Testis (tissue), 3 donors: Measurements from ENCODE around the gene SMIM36. TPM values are rescaled to one million over a fixed set of nuclear protein-coding genes. Genes with fewer than 3 reads are reported as not detected.

Experiments
- DNase-seq: peaks from one replicate; pipeline ENCODE4 v3.0.0-alpha.2; 2019
- H3K27ac ChIP-seq, 2 donors: fragments of 200-600 bp; sonication (generic); one replicate each; pipeline ENCODE4 v1.5.1; 2019
- H3K27me3 ChIP-seq: fragments of 200-600 bp; sonication (generic); one replicate; pipeline ENCODE4 v1.5.1; 2019
- H3K36me3 ChIP-seq: fragments of 200-600 bp; sonication (generic); one replicate; pipeline ENCODE4 v1.5.1; 2017; ENCODE audit warnings: low read depth; ENCODE audit errors: missing control alignments
- H3K4me1 ChIP-seq: fragments of 200-600 bp; sonication (generic); one replicate; pipeline ENCODE4 v1.5.1; 2019
- H3K4me3 ChIP-seq, 2 donors: fragments of 200-600 bp; sonication (generic); one replicate each; pipeline ENCODE4 v1.5.1; 2017 to 2019
- H3K9me3 ChIP-seq: fragments of 200-600 bp; sonication (generic); one replicate; pipeline ENCODE4 v1.5.1; 2017
- CTCF ChIP-seq, 3 experiments: fragments of 450-650 bp in 2 of 3; fragments of 200-600 bp in 1 of 3; sonication (generic) in 1 of 3; IDR thresholded peaks; one replicate each; pipeline ENCODE4 v1.5.1; 2016 to 2019; ENCODE audit warnings: antibody characterized with exemption in 3 of 3, mild to moderate bottlenecking in 2 of 3, moderate library complexity in 1 of 3
- POLR2A ChIP-seq: fragments of 450-650 bp; IDR thresholded peaks from one replicate; pipeline ENCODE4 v1.6.1; 2017; ENCODE audit warnings: antibody characterized with exemption, mild to moderate bottlenecking, moderate library complexity
- WGBS, 2 donors: methylation state at CpG; one replicate each; pipeline ENCODE4 v1.1.5; 2018; 5-methylcytosine and 5-hydroxymethylcytosine counted together
- intact Hi-C: fragments of 100-400 bp; cut with DNase I; formaldehyde crosslinking; loops from one replicate; pipeline ENCODE4 v1.15.1; 2023; ENCODE audit warnings: low total_unique reads
- polyA plus RNA-seq: library from polyadenylated mRNA; stranded (reverse); fragments of 350-450 nt; fragmentation: Illumina TruSeq; extraction: RNeasy Lipid Tissue Mini Kit (QIAGEN cat#74804); gene quantifications from one replicate; pipeline ENCODE4 v1.2.3, GENCODE V29; 2014; ENCODE audit warnings: low read depth, low replicate concordance; ENCODE audit not compliant: insufficient read depth
- total RNA-seq, 2 donors: library from RNA; depleted of rRNA; stranded (reverse); fragments of >200 nt; gene quantifications; one replicate each; pipeline ENCODE4 v1.2.3, GENCODE V29; 2016

SMIM36 gene
- total and polyA plus RNA-seq, 3 donors from 2014 or later, result 0.55 to 26.0 (median 9.5) TPM

GRCh38 chr17:55421179-55421934 is 89.9 kb downstream of the SMIM36 start, which contains the start of gene MMD:
Gene MMD, minus strand, starts transcription at chr17:55421835. Its CDS starts 140 bp downstream, at chr17:55421695.
- Histone ChIP-seq H3K27me3 (no peaks in the 10 kb centered on the region), H3K27ac (peak within 1 kb of the TSS; percentile 83 to 89), H3K36me3 (no peaks in the 10 kb centered on the region), H3K4me1 (peaks cover 5% of the 10 kb centered on the region), H3K9me3 (no peaks in the 10 kb centered on the region), H3K4me3 (peak within 1 kb of the TSS; percentile 79 to 87)
- 1% methylated on average over 49 of the region's 62 CpGs; no CpG with 5 or more reads in 1 of the 2 donors for WGBS, 2 donors
- intact Hi-C loops, result no loop called here
- peak; percentile 32 for DNase-seq
- TF ChIP-seq POLR2A, result no peak
- TF ChIP-seq CTCF (IDR thresholded peaks at IDR 0.05), result no peak

DNA sequence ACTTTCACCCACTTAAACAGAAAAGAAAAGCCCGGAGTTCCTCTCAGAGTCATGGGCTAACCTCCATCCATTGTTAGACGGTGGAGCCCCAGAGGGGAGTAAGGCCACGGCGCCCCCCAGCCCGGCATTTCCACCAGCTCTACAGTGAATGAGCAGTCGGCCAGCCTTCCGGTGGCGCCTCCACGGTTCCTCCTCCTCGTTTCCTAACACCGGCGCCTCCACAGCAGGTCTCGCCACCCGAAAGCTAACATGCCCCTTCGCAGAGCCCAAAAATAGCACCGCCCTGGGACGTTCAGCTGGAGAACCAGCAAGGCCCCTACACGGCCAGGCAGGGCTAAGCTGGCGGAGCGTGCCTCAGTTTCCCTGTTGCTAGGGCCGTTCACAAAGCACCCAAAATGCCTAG is 90.5 kb downstream of the SMIM36 start:
- Histone ChIP-seq H3K9me3 (no peaks in the 10 kb centered on the region), H3K27ac (peak overlapping the region; percentile 83 to 89), H3K4me3 (peak overlapping the region; percentile 79 to 87), H3K36me3 (no peaks in the 10 kb centered on the region), H3K4me1 (peaks cover 5% of the 10 kb centered on the region), H3K27me3 (no peaks in the 10 kb centered on the region)
- 0 to 2% methylated on average over 4 to 21 of the region's 21 CpGs for WGBS, 2 donors
- TF ChIP-seq CTCF (IDR thresholded peaks at IDR 0.05) (no peak), POLR2A (no peak)
- intact Hi-C loops, result no loop called here
- peak; percentile 39 for DNase-seq

GRCh38 chr17:55420067-55420775 is 91.0 kb downstream of the SMIM36 start:
- DNase-seq, result no peak
- Histone ChIP-seq H3K9me3 (no peaks in the 10 kb centered on the region), H3K27ac (peak overlapping the region; percentile 83 to 89), H3K36me3 (no peaks in the 10 kb centered on the region), H3K4me3 (peak overlapping the region; percentile 79 to 87), H3K4me1 (peaks cover 5% of the 10 kb centered on the region), H3K27me3 (no peaks in the 10 kb centered on the region)
- TF ChIP-seq POLR2A (no peak), CTCF (IDR thresholded peaks at IDR 0.05) (no peak)
- 34 to 37% methylated on average over 6 of the region's 6 CpGs for WGBS, 2 donors
- intact Hi-C loops, result no loop called here

DNA sequence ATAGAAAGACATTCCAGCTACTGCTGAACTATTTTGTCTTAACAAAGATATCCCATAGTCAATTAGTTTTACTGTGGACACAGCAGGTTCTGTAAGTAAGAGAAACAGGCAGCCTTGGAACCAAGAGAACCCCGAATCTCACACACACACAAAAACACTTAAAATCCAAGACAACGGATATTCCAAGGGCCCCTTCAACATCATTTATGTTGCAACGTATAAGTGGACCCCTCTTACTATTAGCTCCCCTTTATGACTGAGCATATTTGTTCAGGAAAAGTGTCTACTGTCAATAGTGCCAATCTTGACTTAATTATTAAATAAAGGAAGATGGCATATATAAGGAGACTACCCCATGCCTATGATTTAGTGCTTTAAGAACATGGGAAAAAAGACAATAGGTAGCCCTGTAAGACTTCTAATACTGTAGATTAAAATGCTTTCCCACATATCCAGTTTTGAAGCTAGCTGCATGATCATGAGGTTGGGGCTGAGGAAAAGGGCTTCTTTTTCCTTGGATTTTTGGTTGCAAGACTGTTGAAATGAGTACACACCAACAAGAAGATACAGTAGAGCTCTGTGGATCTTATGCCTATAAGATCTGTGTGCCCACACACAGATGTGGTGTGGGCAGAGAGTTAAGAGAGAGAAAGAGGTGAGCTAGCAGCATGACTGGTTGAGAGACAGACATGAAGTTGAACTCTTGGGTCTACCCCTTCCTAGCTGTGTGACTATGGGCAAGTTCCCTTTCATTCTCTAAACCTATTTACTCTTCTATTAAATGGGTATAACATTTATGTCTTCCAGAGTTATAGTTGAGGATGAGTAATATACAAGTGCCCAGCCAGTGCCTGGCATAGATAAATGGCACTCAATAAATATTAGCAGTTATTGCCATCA is 92.6 kb downstream of the SMIM36 start:
- no peak for TF ChIP-seq POLR2A
- TF ChIP-seq CTCF (IDR thresholded peaks at IDR 0.05), result no peak
- H3K9me3 ChIP-seq, result no peaks in the 10 kb centered on the region
- DNase-seq, result no peak
- H3K4me3 ChIP-seq, result no peak overlapping the region
- H3K36me3 ChIP-seq, result no peaks in the 10 kb centered on the region
- intact Hi-C loops, result no loop called here
- WGBS, 2 donors, result 91% methylated on average over 3 of the region's 3 CpGs
- H3K27ac ChIP-seq, result no peak overlapping the region
- peaks cover 5% of the 10 kb centered on the region for H3K4me1 ChIP-seq
- H3K27me3 ChIP-seq, result no peaks in the 10 kb centered on the region
